COLO668 (cell line): ENCODE results near the gene POC1B.

Experiments used
- DNase-seq: peaks from one replicate; lab custom pipeline; 2025; ENCODE audit not compliant: unreplicated experiment; lab: John Stamatoyannopoulos, UW

POC1B gene

GRCh38 chr12:89539426-89540223, 13.8 kb upstream of the POC1B start:
- no peak for DNase-seq

- no peak for DNase-seq
Observed at GRCh38 chr12:89538897-89539296, 13.1 kb upstream of the POC1B start.

GRCh38 chr12:89537389-89537788, 11.5 kb upstream of the POC1B start:
- DNase-seq = no peak

GRCh38 chr12:89529738-89530137, 3.9 kb upstream of the POC1B start:
- no peak for DNase-seq

GRCh38 chr12:89528434-89528833, 2.6 kb upstream of the POC1B start:
- no peak for DNase-seq

GRCh38 chr12:89525305-89525823, 483 bp downstream of the POC1B start:
- peak; percentile 78 for DNase-seq

GRCh38 chr12:89524541-89525304, 1.1 kb downstream of the POC1B start, which contains the start of gene GALNT4:
Gene GALNT4, minus strand, starts transcription at chr12:89524796. Its CDS starts 247 bp downstream, at chr12:89524549.
- peak; percentile 81 for DNase-seq

- DNase-seq = no peak
Observed at GRCh38 chr12:89523843-89524540, 1.9 kb downstream of the POC1B start.

GRCh38 chr12:89523393-89523792, 2.5 kb downstream of the POC1B start:
- no peak for DNase-seq

- no peak for DNase-seq
Observed at GRCh38 chr12:89521364-89522223, 4.3 kb downstream of the POC1B start.

- no peak for DNase-seq
Observed at GRCh38 chr12:89517720-89518119, 8.1 kb downstream of the POC1B start.

GRCh38 chr12:89516633-89517032, 9.2 kb downstream of the POC1B start:
- DNase-seq = no peak

GRCh38 chr12:89514751-89515150, 11.1 kb downstream of the POC1B start:
- DNase-seq = no peak

- DNase-seq = no peak
Observed at GRCh38 chr12:89513544-89513943, 12.3 kb downstream of the POC1B start.

- DNase-seq = no peak
Observed at GRCh38 chr12:89507015-89507824, 18.6 kb downstream of the POC1B start.

GRCh38 chr12:89506050-89506449, 19.8 kb downstream of the POC1B start:
- DNase-seq = no peak

GRCh38 chr12:89504560-89505346, 21.1 kb downstream of the POC1B start:
- no peak for DNase-seq

- DNase-seq = no peak
Observed at GRCh38 chr12:89501793-89502192, 24.1 kb downstream of the POC1B start.

- no peak for DNase-seq
Observed at GRCh38 chr12:89499857-89500256, 26.0 kb downstream of the POC1B start.
